ENCODE data around the gene ZYX.
"Not testable (repeated sequence)": the region's sequence is repeated elsewhere in the genome, so short reads cannot be mapped to it uniquely, and the experiment has no call there.

The ZYX gene

DNA sequence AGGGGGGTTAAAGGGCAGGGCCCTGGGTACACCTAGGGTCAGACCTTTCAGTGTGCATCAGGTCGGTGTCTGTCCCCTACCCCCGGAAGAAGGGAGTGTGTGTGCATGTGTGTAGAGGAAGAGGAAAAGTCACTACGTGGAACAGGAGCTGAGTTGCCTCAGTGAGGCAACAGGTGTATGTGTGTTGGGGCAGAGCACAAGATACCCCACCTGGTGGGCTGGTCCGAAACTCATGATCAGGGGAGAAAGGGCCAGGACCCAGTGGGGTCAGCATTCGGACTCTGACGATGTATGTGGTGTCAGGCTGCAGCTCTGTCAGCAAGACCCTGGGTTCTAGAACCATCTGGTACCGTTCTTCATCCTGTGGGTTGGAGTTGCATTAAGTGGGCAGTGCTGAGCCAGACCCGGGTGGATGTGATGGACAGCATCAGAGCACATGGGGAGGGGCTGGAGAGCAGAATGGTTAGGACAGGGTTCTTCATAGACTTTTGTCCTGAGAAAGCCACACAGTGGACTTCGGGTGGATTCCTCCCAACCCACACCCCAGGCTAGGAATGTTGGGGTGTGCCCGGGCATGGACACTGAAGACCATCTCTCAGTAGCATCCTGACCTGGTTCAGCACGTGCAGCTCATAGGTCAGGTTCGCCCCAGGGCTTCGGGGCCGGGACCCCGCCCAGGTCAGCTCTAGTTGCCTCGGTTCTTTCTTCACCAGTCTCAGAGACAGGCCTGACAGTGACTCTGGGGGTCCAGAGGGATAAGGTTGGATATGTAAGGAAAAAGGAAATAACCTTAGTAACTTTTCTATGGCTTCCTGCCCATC lies 16.8 kb downstream of the ZYX start:
- in situ Hi-C loops (cut with MboI; ENCODE audit: low pct_unique_long_range_greater_than_20kb, low sequenced_read_pairs, unreplicated experiment) = no loop called here
- TF ChIP-seq CTCF (IDR thresholded peaks at IDR 0.05; ENCODE audit: extremely low read depth, insufficient read depth, missing control alignments) = no peak
- no peak for DNase-seq (ENCODE audit: low spot score)

- in situ Hi-C loops (cut with MboI; ENCODE audit: low pct_unique_long_range_greater_than_20kb, low sequenced_read_pairs, unreplicated experiment) = no loop called here
- TF ChIP-seq CTCF (IDR thresholded peaks at IDR 0.05; ENCODE audit: extremely low read depth, insufficient read depth, missing control alignments) = no peak
- no peak for DNase-seq (ENCODE audit: low spot score)
These were observed 17.5 kb downstream of the ZYX start for GRCh38 chr7:143398616-143399015.

DNA sequence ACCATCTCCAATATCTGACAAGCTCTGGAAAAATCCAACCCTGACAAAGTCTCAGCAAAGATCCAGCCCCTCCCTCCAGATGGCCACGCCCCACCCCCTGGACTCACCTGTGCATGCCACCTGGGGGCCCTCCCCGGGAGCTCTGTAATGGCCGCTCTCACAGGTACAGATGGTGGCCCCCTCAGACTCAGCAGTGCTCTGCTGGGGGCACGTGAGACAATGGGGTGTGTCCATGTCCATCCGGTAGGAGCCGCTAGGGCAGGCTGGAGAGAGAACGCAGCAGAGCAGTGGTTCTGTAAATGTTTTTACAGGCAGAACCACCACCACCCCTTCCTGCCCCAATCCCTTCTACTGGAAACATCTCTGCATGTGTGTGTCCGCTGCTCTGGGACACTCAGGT lies 18.0 kb downstream of the ZYX start:
- no peak for DNase-seq (ENCODE audit: low spot score)
- TF ChIP-seq CTCF (IDR thresholded peaks at IDR 0.05; ENCODE audit: extremely low read depth, insufficient read depth, missing control alignments) = no peak
- in situ Hi-C loops (cut with MboI; ENCODE audit: low pct_unique_long_range_greater_than_20kb, low sequenced_read_pairs, unreplicated experiment) = no loop called here

DNA sequence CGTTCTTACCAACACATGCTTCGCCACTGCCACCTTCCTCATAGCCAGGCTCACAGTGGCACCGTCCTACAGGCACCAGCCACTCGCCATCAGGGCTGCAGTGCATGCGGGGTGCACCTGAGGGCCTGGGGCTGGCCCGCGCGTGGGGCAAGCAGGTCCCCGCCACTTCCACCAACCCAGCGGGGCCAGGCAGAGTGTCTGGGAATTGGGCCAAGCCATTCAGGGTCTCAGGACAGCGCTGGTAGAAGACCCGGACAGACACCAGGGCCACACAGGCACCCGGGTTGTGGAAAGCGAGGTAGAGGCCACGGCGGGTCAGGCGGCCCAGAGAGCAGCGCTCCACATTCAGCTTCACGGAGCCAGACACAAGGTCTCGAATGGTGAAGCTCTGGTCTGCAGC lies 18.5 kb downstream of the ZYX start:
- in situ Hi-C loops (cut with MboI; ENCODE audit: low pct_unique_long_range_greater_than_20kb, low sequenced_read_pairs, unreplicated experiment) = loop anchor here (25.0 kb wide), 1 partner anchor 162 kb away; no protein-coding TSS in a partner anchor
- DNase-seq (ENCODE audit: low spot score) = no peak
- TF ChIP-seq CTCF (IDR thresholded peaks at IDR 0.05; ENCODE audit: extremely low read depth, insufficient read depth, missing control alignments) = no peak

- TF ChIP-seq CTCF (IDR thresholded peaks at IDR 0.05; ENCODE audit: extremely low read depth, insufficient read depth, missing control alignments) = no peak
- in situ Hi-C loops (cut with MboI; ENCODE audit: low pct_unique_long_range_greater_than_20kb, low sequenced_read_pairs, unreplicated experiment) = loop anchor here (25.0 kb wide), 1 partner anchor 164 kb away; no protein-coding TSS in a partner anchor
- DNase-seq (ENCODE audit: low spot score) = no peak
These were observed 20.1 kb downstream of the ZYX start for GRCh38 chr7:143401265-143401664.

- DNase-seq (ENCODE audit: low spot score) = not testable (repeated sequence)
These were observed 21.1 kb downstream of the ZYX start for GRCh38 chr7:143402233-143402632.

More at GRCh38 chr7:143402233-143402632, 21.1 kb downstream of the ZYX start:
- in situ Hi-C loops (cut with MboI; ENCODE audit: low pct_unique_long_range_greater_than_20kb, low sequenced_read_pairs, unreplicated experiment) = loop anchor here (25.0 kb wide), 1 partner anchor 165 kb away; no protein-coding TSS in a partner anchor

Measured in GM13977 (cell line).